H1 (cell line): ENCODE results near the gene TBC1D2B. TPM values are rescaled to one million over a fixed set of nuclear protein-coding genes. Genes with fewer than 3 reads are reported as not detected.

Experiments
- CTCF ChIA-PET: fragments of 300-600 bp; sonication (Branson Sonifier 250); formaldehyde crosslinking; loops from one replicate; lab custom pipeline; 2021; ENCODE audit not compliant: partially characterized antibody; lab: Charles Lee
- POLR2A ChIA-PET: fragments of 300-600 bp; sonication (Branson Sonifier 250); formaldehyde crosslinking; loops from one replicate; lab custom pipeline; 2021; ENCODE audit warnings: inconsistent platforms; ENCODE audit not compliant: partially characterized antibody; lab: Charles Lee
- DNase-seq, 2 experiments: peaks; one replicate each; pipeline versions ENCODE4 v3.0.0 to v3.0.0-alpha.2; 2010 to 2022; ENCODE audit warnings: low spot score in 2 of 2, low read depth in 1 of 2, mixed read lengths in 1 of 2
- FAIRE-seq: peaks from 2 replicates; lab custom pipeline; 2011; peaks lifted over from hg19 to GRCh38; lab: Jason Lieb, UNC
- H2AFZ ChIP-seq: 2 replicates; pipeline ENCODE4 v1.8.1; 2012; ENCODE audit warnings: low read length, inconsistent platforms
- H2AK5ac ChIP-seq: 2 replicates; pipeline ENCODE4 v1.6.1; 2013; ENCODE audit warnings: low read depth, low read length
- H2BK120ac ChIP-seq: replicated peaks from 2 replicates; pipeline ENCODE3; 2013; ENCODE audit warnings: low read depth, low read length, inconsistent platforms
- H2BK12ac ChIP-seq: 2 replicates; pipeline ENCODE4 v1.6.1; 2013; ENCODE audit warnings: low read depth, low read length
- H2BK15ac ChIP-seq: 2 replicates; pipeline ENCODE4 v1.6.1; 2013; ENCODE audit warnings: low read length
- H2BK20ac ChIP-seq: 2 replicates; pipeline ENCODE4 v1.6.1; 2013; ENCODE audit warnings: low read length
- H2BK5ac ChIP-seq: 2 replicates; pipeline ENCODE4 v1.6.1; 2013; ENCODE audit warnings: low read depth, low read length
- H3K14ac ChIP-seq: 2 replicates; pipeline ENCODE4 v1.6.1; 2013; ENCODE audit warnings: inconsistent platforms; ENCODE audit not compliant: insufficient read length
- H3K18ac ChIP-seq: 2 replicates; pipeline ENCODE4 v1.6.1; 2013; ENCODE audit warnings: low read length; ENCODE audit errors: extremely low read depth
- H3K23ac ChIP-seq: 2 replicates; pipeline ENCODE4 v1.6.1; 2013; ENCODE audit warnings: inconsistent platforms; ENCODE audit not compliant: insufficient read length
- H3K23me2 ChIP-seq: 2 replicates; pipeline ENCODE4 v1.6.1; 2013; ENCODE audit warnings: low read depth, low read length
- H3K27ac ChIP-seq: 2 replicates; pipeline ENCODE4 v1.6.1; 2011; ENCODE audit warnings: low read depth, low read length, inconsistent platforms
- H3K27me3 ChIP-seq, 4 experiments: replicated peaks in 1 of 4; 1 replicate in 1 of 4; 2 replicates in 3 of 4; pipeline versions ENCODE4 v1.6.1 to v1.8.1; 2011 to 2013; ENCODE audit warnings: low read length in 3 of 4, mild to moderate bottlenecking in 3 of 4, inconsistent platforms in 2 of 4, mixed read lengths in 2 of 4, moderate library complexity in 1 of 4; ENCODE audit not compliant: control insufficient read depth in 3 of 4, insufficient read depth in 3 of 4; ENCODE audit errors: extremely low read depth in 1 of 4
- H3K36me3 ChIP-seq, 4 experiments: 2 replicates each; pipeline versions ENCODE4 v1.6.1 to v1.8.1; 2011 to 2013; ENCODE audit warnings: mild to moderate bottlenecking in 4 of 4, low read length in 3 of 4, moderate library complexity in 2 of 4, control low read depth in 1 of 4, inconsistent platforms in 1 of 4; ENCODE audit not compliant: insufficient read depth in 4 of 4, control insufficient read depth in 2 of 4
- H3K4ac ChIP-seq: replicated peaks from 2 replicates; pipeline ENCODE3; 2013; ENCODE audit warnings: low read length, low read depth, mixed read lengths, inconsistent platforms; ENCODE audit not compliant: insufficient read length
- H3K4me1 ChIP-seq, 4 experiments: replicated peaks in 1 of 4; 1 replicate in 1 of 4; 2 replicates in 3 of 4; pipeline versions ENCODE4 v1.6.1 to v1.8.1; 2011 to 2013; ENCODE audit warnings: low read length in 3 of 4, inconsistent platforms in 2 of 4, mixed read lengths in 1 of 4; ENCODE audit not compliant: insufficient read depth in 4 of 4, control insufficient read depth in 3 of 4
- H3K4me2 ChIP-seq, 2 experiments: 2 replicates each; pipeline versions ENCODE4 v1.6.1 to v1.8.1; 2011 to 2013; ENCODE audit warnings: low read depth in 2 of 2, low read length in 2 of 2, control low read depth in 1 of 2, inconsistent platforms in 1 of 2, mild to moderate bottlenecking in 1 of 2; ENCODE audit not compliant: insufficient read depth in 1 of 2
- H3K4me3 ChIP-seq, 4 experiments: fragments of 200-600, 300-600 bp in 1 of 4; sonication (generic), shearing (Covaris generic), sonication (Bioruptor Twin) in 1 of 4; 2 replicates each; pipeline versions ENCODE4 v1.5.1 to v1.8.1; 2011 to 2016; ENCODE audit warnings: low read length in 4 of 4, low read depth in 3 of 4, control low read depth in 2 of 4, inconsistent platforms in 2 of 4, mild to moderate bottlenecking in 2 of 4, mixed read lengths in 1 of 4, moderate library complexity in 1 of 4; ENCODE audit not compliant: insufficient read depth in 2 of 4; ENCODE audit errors: extremely low read depth in 1 of 4
- H3K56ac ChIP-seq: replicated peaks from 2 replicates; pipeline ENCODE3; 2013; ENCODE audit warnings: low read depth, mild to moderate bottlenecking, mixed read lengths, low read length, inconsistent platforms; ENCODE audit not compliant: insufficient read length
- H3K79me1 ChIP-seq: 2 replicates; pipeline ENCODE4 v1.6.1; 2013; ENCODE audit warnings: low read depth, low read length, control low read depth
- H3K79me2 ChIP-seq, 2 experiments: 2 replicates each; pipeline versions ENCODE4 v1.6.1 to v1.8.1; 2012 to 2013; ENCODE audit warnings: low read length in 2 of 2, mild to moderate bottlenecking in 2 of 2, inconsistent platforms in 1 of 2; ENCODE audit not compliant: insufficient read depth in 2 of 2, control insufficient read depth in 1 of 2
- H3K9ac ChIP-seq, 4 experiments: replicated peaks in 1 of 4; 1 replicate in 1 of 4; 2 replicates in 3 of 4; pipeline versions ENCODE4 v1.6.1 to v1.8.1; 2011 to 2013; ENCODE audit warnings: low read depth in 3 of 4, low read length in 3 of 4, control low read depth in 2 of 4, mild to moderate bottlenecking in 2 of 4, moderate library complexity in 2 of 4, inconsistent platforms in 1 of 4; ENCODE audit errors: extremely low read depth in 1 of 4
- H3K9me3 ChIP-seq, 2 experiments: 2 replicates each; pipeline versions ENCODE4 v1.6.1 to v1.8.1; 2012 to 2013; ENCODE audit warnings: mild to moderate bottlenecking in 2 of 2, moderate library complexity in 2 of 2, control low read depth in 1 of 2, inconsistent platforms in 1 of 2, low read depth in 1 of 2, low read length in 1 of 2, mixed read lengths in 1 of 2; ENCODE audit not compliant: insufficient read depth in 2 of 2
- H4K20me1 ChIP-seq, 2 experiments: replicated peaks in 1 of 2; 2 replicates each; pipeline versions ENCODE3 to v1.8.1; 2011 to 2013; ENCODE audit warnings: inconsistent platforms in 2 of 2, low read length in 2 of 2, mild to moderate bottlenecking in 1 of 2; ENCODE audit not compliant: insufficient read depth in 2 of 2, control insufficient read depth in 1 of 2
- H4K5ac ChIP-seq: 2 replicates; pipeline ENCODE4 v1.6.1; 2013; ENCODE audit warnings: low read length, low read depth, mixed read lengths, inconsistent platforms; ENCODE audit not compliant: insufficient read length
- H4K8ac ChIP-seq: 2 replicates; pipeline ENCODE4 v1.8.0; 2013; ENCODE audit warnings: mild to moderate bottlenecking, moderate library complexity, low read length, inconsistent platforms; ENCODE audit not compliant: insufficient read depth; ENCODE audit errors: extremely low read depth
- H4K91ac ChIP-seq: replicated peaks from 2 replicates; pipeline ENCODE3; 2013; ENCODE audit warnings: low read length, mixed read lengths, inconsistent platforms; ENCODE audit not compliant: insufficient read length
- FOSL1 ChIP-seq: IDR thresholded peaks from 2 replicates; pipeline ENCODE4 v1.6.1; 2011; ENCODE audit warnings: mild to moderate bottlenecking, low read depth, low read length, moderate library complexity; ENCODE audit not compliant: insufficient read depth
- HDAC2 ChIP-seq, 2 experiments: fragments of 300-600 bp in 1 of 2; sonication (generic) in 1 of 2; IDR thresholded peaks; 2 replicates each; pipeline ENCODE4 v1.6.1; 2011 to 2012; ENCODE audit warnings: low read depth in 2 of 2, low read length in 2 of 2, mild to moderate bottlenecking in 2 of 2, moderate library complexity in 2 of 2, borderline replicate concordance in 1 of 2, inconsistent platforms in 1 of 2
- NANOG ChIP-seq: IDR thresholded peaks from 2 replicates; pipeline ENCODE4 v1.6.1; 2011; ENCODE audit warnings: low read length, low read depth, mild to moderate bottlenecking, inconsistent platforms; ENCODE audit not compliant: insufficient read depth, poor library complexity, severe bottlenecking
- POLR2A ChIP-seq, 2 experiments: IDR thresholded peaks; 1 replicate in 1 of 2; 2 replicates in 1 of 2; pipeline ENCODE4 v1.6.1; 2011; ENCODE audit warnings: low read depth in 2 of 2, low read length in 2 of 2, mild to moderate bottlenecking in 2 of 2; ENCODE audit errors: control extremely low read depth in 1 of 2
- SP2 ChIP-seq: IDR thresholded peaks from 2 replicates; pipeline ENCODE4 v1.6.1; 2012; ENCODE audit warnings: mild to moderate bottlenecking, low read length, inconsistent platforms
- WGBS, 2 experiments: shearing (Covaris generic) in 1 of 2; methylation state at CpG; one replicate each; pipeline versions ENCODE4 v1.1.6 to v1.1.7; 2013 to 2015; ENCODE audit warnings: low lambda C conversion rate in 2 of 2, mixed read lengths in 2 of 2, inconsistent platforms in 1 of 2, low coverage in 1 of 2, missing lambda C conversion rate in 1 of 2; ENCODE audit not compliant: insufficient replicate concordance in 2 of 2, insufficient coverage in 1 of 2, insufficient read length in 1 of 2; ENCODE audit errors: extremely low coverage in 1 of 2, missing lambda C conversion rate in 1 of 2; 5-methylcytosine and 5-hydroxymethylcytosine counted together
- polyA plus RNA-seq, 7 experiments: library from polyadenylated mRNA; depleted of rRNA in 3 of 7; stranded (reverse) in 5 of 7; unstranded in 2 of 7; fragments of >200 nt in 5 of 7; fragments of 200-250 nt in 2 of 7; gene quantifications; 1 replicate in 5 of 7; 2 replicates in 1 of 7; 4 replicates in 1 of 7; pipeline versions ENCODE4 v1.2.1 to v1.2.3, GENCODE V29; 2011 to 2013; ENCODE audit warnings: missing spikeins in 2 of 7, mixed read lengths in 2 of 7
- total RNA-seq: library from RNA; stranded (reverse); fragmentation: NEBNext Ultra II Directional; extraction: Animal tissue kit (Norgen Biotek cat#: 25700); gene quantifications from 2 replicates; pipeline ENCODE4 v1.2.1, GENCODE V29; 2021
- TF ChIP-seq, protein P1 (sequence below): IDR thresholded peaks from 2 replicates; pipeline ENCODE4 v1.6.1; 2012; ENCODE audit warnings: low read length, inconsistent platforms

The TBC1D2B gene
- total and polyA plus RNA-seq, 2 of the 8 experiments (the other 6 are each of a cell fraction or from before 2014, with no cell fraction given), result 11.9 to 19.5 TPM

DNA sequence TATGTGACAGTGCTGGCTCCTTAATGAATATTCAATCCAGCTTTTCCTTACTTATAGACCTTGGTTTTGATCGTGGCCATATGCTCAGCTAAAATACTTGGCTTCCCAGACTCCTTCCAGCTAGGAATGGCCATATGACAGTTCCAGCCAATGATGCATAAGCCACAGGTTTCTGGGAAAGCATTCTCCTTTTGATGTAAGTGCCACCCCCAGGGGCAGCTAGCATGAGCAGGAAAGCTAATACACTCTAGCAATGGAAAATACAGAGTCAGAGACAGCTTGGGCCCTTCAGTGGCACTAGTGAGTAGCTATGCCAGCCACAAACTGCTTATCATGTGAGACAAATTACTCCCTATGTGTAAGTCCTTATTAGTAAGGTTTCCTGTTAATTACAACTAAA, 26.7 kb downstream of the TBC1D2B start:
- H3K27ac ChIP-seq, result no peak overlapping the region
- H2BK12ac ChIP-seq, result no peak overlapping the region; the same call in 1 of the 2 replicates
- H3K4ac ChIP-seq, result no peak overlapping the region
- no peaks in the 10 kb centered on the region for H3K79me2 ChIP-seq
- H3K27me3 ChIP-seq, result no peaks in the 10 kb centered on the region
- H3K23ac ChIP-seq, result no peak overlapping the region
- WGBS, 2 experiments, result 80% methylated on average over 1 of the region's 1 CpG; no CpG with 5 or more reads in 1 of the 2 experiments
- peaks cover 0 to 4% of the 10 kb centered on the region in 2 experiments for H4K20me1 ChIP-seq
- ChIA-PET POLR2A (interaction anchor here (0.8 kb wide), 1 partner anchor 76 kb away, joined by 4 read pairs; no protein-coding TSS in a partner anchor), CTCF (interaction anchor here (1.1 to 2.8 kb wide), 8 partner anchors 8 to 191 kb away, joined by 3 to 11 read pairs (median 5); no protein-coding TSS in a partner anchor)
- no peaks in the 10 kb centered on the region; the same call in 1 of the 2 replicates for H3K23me2 ChIP-seq
- no peak overlapping the region for H4K8ac ChIP-seq
- 0 out of 2 replicates have a peak, but pooled peaks cover 2% of the 10 kb centered on the region for H3K79me1 ChIP-seq
- H3K9me3 ChIP-seq, result no peaks in the 10 kb centered on the region
- no peak overlapping the region for H2BK15ac ChIP-seq
- DNase-seq (no peak), FAIRE-seq (no peak)
- H2BK20ac ChIP-seq, result no peak overlapping the region
- H2AFZ ChIP-seq, result no peak overlapping the region
- no peak overlapping the region for H3K4me2 ChIP-seq
- no peak overlapping the region for H2BK120ac ChIP-seq
- no peak overlapping the region for H3K18ac ChIP-seq
- H3K56ac ChIP-seq, result no peak overlapping the region
- no peak overlapping the region for H4K91ac ChIP-seq
- no peak overlapping the region for H2AK5ac ChIP-seq
- no peak overlapping the region for H2BK5ac ChIP-seq
- TF ChIP-seq POLR2A (IDR thresholded peaks at IDR 0.05; ENCODE audit: control extremely low read depth in 1 of 2, low read depth in 2 of 2, low read length in 2 of 2) (no peak), NANOG (no peak), FOSL1 (no peak), SP2 (no peak), HDAC2 (IDR thresholded peaks at IDR 0.05; ENCODE audit: borderline replicate concordance in 1 of 2, low read depth in 2 of 2, low read length in 2 of 2) (no peak)
- TF ChIP-seq, protein P1, sequence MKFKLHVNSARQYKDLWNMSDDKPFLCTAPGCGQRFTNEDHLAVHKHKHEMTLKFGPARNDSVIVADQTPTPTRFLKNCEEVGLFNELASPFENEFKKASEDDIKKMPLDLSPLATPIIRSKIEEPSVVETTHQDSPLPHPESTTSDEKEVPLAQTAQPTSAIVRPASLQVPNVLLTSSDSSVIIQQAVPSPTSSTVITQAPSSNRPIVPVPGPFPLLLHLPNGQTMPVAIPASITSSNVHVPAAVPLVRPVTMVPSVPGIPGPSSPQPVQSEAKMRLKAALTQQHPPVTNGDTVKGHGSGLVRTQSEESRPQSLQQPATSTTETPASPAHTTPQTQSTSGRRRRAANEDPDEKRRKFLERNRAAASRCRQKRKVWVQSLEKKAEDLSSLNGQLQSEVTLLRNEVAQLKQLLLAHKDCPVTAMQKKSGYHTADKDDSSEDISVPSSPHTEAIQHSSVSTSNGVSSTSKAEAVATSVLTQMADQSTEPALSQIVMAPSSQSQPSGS, result no peak
- H4K5ac ChIP-seq, result no peak overlapping the region
- H3K36me3 ChIP-seq, result no peaks in the 10 kb centered on the region; a peak in 2 of 8 replicates
- no peak overlapping the region for H3K4me3 ChIP-seq
- peaks cover 0 to 6% (median 4%) of the 10 kb centered on the region in 4 experiments; a peak in 2 of 7 replicates for H3K4me1 ChIP-seq
- H3K14ac ChIP-seq, result no peak overlapping the region
- no peak overlapping the region for H3K9ac ChIP-seq
